8988T (cell line): Measurements from ENCODE around the gene HOXD8.
A peak's percentile ranks its signal among the peaks of the same experiment; 100 is the strongest.

Experiments used
- DNase-seq: peaks from one replicate; pipeline ENCODE4 v3.0.0; 2011

HOXD8 gene

DNA sequence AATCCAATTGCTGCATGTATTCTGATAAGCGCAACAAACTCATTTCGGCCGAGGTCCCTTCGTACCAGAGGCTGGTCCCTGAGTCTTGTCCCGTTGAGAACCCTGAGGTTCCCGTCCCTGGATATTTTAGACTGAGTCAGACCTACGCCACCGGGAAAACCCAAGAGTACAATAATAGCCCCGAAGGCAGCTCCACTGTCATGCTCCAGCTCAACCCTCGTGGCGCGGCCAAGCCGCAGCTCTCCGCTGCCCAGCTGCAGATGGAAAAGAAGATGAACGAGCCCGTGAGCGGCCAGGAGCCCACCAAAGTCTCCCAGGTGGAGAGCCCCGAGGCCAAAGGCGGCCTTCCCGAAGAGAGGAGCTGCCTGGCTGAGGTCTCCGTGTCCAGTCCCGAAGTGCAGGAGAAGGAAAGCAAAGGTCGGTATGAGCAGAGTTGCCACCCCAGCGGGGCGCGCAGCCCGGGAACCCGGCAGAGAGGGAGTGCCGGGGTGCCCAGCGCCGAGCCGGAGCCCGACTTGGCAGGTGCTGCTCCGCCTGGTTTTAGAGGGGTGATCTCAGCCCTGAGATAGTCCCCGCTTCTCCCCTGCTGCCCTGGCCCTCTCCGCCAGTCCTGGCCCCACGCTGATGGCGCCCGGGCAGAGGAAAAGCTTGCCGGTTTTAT lies 12.2 kb upstream of the HOXD8 start:
- no peak for DNase-seq

DNA sequence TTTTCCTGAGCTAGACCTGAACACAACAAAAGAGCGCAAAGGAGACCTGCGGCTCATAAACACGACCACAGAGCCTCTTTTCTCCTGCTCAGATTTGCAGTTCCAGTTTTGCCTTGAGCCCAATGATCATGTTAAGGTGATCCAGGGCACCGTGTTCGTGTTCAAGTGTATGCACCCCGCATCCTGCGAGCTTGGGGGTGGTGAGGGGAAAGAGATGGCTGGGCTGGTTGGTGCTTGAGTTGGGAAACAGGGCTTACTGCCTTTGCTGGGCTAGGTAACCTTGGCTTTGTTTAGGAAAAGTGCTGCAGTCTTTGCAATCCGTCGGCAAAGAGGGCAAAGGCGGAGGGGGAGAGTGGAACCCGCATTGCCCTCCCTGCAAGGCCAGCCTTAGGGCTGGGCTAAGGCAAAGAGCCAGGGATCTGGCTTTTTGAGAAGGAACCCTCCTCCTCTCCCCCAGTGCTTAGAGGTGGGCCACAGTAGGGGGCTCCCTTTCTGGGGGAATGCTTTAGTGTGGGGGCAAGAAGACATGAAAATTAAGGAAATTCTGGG lies 11.6 kb upstream of the HOXD8 start:
- DNase-seq = no peak

GRCh38 chr2:176118601-176119339 lies 10.7 kb upstream of the HOXD8 start:
- DNase-seq = peak; percentile 81

DNA sequence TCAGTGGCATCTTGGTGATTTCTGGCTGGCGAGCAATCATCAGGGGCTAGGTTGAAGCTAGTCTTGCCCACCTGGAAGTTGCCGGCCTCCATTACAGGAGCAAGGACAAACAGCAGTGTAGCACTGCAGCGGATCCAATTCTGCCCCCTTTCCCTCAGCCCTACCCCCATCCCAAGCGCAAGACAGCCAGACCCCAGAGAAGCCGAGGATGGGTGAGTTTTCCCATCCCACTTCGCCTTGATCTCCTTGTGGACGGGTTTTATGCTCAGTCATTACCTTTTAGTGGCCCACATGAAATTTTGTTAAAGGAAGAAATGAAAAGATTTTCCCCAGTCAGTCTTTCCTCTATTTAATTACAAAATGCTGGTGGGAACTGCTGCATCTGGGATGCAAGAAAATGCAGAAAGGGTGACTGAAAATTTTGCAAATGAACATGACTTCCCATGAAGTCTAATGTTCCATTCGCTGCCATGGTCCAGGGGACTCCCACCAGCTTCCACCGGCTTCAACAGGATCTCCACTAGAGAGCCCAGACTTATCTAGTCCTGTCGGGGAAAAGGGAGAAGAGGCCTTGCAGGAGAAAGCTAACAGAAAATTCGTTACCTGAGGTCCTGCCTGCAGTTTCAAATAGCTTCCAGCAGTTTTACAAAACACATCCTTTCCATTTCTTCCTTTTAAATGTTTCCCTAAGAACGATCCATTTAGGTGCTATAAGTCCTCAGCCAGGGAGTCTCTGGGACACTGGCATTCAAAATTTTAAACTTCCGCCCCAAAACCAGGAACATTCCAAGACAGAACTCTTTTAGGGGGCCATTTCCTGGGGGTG lies 8.9 kb upstream of the HOXD8 start:
- no peak for DNase-seq

DNA sequence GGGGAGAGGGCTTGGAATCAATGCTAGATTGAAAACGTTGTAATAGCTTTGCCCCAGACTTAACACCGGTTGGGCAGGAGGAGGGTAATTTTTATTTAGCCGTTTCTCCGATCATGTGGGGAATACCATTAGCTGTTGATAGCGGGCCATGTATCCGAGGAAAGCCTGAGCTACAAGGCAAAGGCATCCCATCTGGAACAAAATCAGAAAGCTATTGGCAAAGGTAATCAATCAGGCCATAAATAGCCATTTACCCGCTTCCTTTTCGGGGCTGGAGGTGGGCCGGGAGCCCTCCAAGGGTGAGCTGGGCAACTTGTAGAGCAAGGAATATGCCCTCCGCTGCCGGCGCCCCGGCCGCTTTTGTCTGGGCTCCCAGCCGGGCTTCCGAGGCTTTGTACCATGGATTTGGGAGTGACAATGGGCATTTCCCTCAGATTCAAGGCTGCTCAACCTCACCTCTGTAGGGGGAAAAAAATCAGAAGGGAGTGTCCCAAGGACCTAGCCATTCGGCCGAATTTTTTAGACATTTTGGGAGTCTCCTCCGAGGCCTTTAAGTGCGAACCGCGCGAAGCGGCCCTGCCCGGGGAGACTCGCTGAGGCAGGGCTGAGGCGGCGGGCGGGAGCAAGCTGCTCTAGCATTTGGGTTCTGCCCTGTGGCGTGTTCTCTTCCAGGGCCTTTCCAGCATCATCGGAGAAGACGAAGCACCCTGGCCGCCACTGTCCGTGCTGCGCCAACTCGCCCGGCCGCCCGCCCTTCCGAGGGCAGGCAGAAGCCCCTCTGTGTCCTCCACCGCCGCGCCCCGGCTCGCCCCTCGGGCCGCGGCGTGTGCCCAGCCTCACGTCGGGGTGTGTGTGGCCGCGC lies 8.1 kb upstream of the HOXD8 start:
- no peak for DNase-seq

GRCh38 chr2:176122052-176122682 lies 7.3 kb upstream of the HOXD8 start:
- no peak for DNase-seq

- DNase-seq = no peak
These were observed 6.7 kb upstream of the HOXD8 start, which contains the start of gene HOXD9 for GRCh38 chr2:176122683-176123410. Gene HOXD9 (plus strand): TSS chr2:176122719. CDS start chr2:176122769, 50 bp downstream.

- no peak for DNase-seq
These were observed 5.9 kb upstream of the HOXD8 start for GRCh38 chr2:176123411-176124109.

GRCh38 chr2:176124110-176124946 lies 5.2 kb upstream of the HOXD8 start:
- DNase-seq = no peak

GRCh38 chr2:176124947-176125771 lies 4.3 kb upstream of the HOXD8 start:
- DNase-seq = no peak

DNA sequence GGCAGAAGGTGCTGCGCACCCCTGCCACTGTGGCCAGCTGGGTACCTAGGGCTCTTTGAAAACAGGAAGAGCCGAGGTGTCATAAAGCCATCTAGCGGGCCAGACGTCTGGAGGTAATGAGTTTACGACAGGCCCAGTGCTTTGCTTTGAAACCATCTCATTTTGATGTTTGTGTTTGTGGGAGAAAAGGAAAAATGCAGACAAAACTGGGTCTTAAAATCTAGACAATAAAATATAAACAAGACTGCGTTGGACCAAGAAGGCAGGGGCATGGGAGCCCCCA lies 3.8 kb upstream of the HOXD8 start:
- DNase-seq = no peak

DNA sequence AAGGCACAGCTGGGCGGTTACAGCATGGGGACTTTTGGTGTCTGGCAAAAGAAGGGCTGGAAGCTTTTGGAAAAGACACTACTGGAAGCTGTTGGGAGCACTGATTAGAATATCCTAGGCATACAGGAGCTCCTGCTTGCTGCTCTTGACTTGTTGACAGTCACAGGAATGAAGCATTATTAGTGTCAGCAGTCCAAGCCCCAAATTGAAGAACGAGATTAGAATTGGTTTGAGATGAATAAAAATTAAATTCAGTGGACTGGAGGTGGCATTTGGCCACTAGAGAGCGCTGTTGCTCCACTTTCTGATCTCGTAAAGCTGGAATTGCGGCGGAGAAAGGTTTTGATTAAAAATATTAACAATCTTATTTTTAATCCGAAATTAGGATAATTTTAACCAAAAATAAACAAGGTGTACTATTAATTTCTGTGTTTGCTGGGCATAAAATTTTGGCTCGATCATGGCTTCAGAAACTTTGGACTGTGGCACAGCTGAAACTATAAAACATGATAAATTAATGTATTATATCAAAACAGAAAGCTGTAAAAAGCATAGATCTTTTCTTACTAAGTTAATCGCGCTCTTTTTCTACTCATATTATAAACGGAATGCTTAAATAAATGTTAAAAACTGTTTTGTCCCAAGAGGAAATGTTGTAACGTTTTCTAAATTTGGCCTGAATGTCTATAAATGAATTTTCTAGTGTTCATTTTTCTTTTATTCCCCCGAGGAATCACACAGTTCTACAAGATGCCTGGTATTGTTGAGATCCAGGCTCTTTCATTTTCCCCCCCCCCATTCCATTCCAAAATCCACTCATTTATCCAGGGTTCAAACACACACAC lies 2.4 kb upstream of the HOXD8 start:
- DNase-seq = no peak

DNA sequence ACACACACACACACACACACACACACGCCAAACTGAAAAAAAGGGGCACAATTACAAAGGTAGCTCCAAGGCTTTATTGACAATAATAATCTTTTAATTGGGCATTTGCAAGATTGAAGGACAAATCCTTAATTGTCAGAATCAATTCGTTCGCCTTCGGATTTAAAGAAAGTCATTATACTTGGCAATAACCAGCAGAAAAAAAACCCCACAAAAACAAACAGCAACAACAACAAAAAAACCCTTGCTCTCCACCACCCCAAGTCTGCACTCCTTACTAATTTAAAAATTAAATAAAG lies 1.8 kb upstream of the HOXD8 start:
- DNase-seq = no peak

DNA sequence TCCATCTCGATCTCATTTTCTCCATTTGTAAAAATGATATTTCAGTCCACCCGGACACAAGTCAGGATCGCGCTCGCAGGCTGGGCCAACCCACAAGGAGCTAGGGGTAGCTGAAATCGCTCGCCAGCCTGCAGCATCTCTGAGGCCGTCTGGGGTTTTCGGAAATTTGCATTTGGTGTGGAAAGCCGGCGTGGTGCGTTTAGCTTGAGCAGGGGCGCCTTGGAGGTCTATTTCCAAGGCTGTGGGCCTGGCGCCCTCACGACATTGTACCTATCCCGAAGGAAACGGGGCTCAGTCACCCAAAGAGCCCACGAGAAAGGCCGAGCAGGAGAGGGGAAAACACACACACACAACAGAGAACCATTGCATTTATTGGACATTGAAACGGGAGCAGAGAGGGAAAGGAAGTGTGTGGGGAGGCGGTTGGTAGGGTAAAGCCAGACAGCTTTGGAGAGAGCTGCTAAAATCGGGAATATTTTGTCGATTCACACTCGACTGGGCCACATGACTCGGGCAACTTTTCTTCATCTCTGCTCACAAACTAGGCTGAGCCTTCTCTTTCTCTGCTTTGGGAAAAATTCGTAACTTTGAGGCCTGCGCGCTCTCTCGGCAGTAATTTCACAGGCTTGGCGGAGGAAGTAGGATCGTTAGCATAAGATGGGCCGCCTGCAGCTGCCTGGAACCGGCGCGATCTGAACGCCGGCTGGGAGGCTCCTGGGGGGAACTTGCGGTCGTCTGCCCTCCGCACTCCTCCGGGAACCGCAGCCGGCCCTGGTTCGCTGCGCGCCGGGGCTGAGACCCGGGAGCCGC lies 1.1 kb upstream of the HOXD8 start:
- no peak for DNase-seq

- DNase-seq = no peak
These were observed 275 bp downstream of the HOXD8 start for GRCh38 chr2:176129813-176130146.

GRCh38 chr2:176130147-176130956 lies 847 bp downstream of the HOXD8 start:
- no peak for DNase-seq
